Activated CD4-positive, alpha-beta memory T cell treated with anti-CD3 and anti-CD28 coated beads for 36 hours (primary cell): ENCODE measurements around the gene NCBP3. TPM values are rescaled to one million over a fixed set of nuclear protein-coding genes. Genes with fewer than 3 reads are reported as not detected.

Experiments used
- CTCF ChIA-PET: fragments of 350-600 bp; sonication (Branson Sonifier 250); formaldehyde crosslinking; loops from one replicate; lab custom pipeline; 2021; ENCODE audit warnings: antibody characterized with exemption, inconsistent platforms; lab: Charles Lee
- POLR2A ChIA-PET: fragments of 350-600 bp; sonication (Branson Sonifier 250); formaldehyde crosslinking; loops from one replicate; lab custom pipeline; 2021; ENCODE audit warnings: antibody characterized with exemption; lab: Charles Lee
- DNase-seq: peaks from one replicate; pipeline ENCODE4 v3.0.0-alpha.2; 2020
- H3K27ac Mint-ChIP-seq: one replicate; pipeline ENCODE4 v1.8.0; 2021; ENCODE audit warnings: mixed read lengths
- H3K27me3 Mint-ChIP-seq: one replicate; pipeline ENCODE4 v1.8.0; 2021; ENCODE audit warnings: mixed read lengths
- H3K36me3 Mint-ChIP-seq: one replicate; pipeline ENCODE4 v1.8.0; 2021; ENCODE audit warnings: mixed read lengths
- H3K4me1 Mint-ChIP-seq: one replicate; pipeline ENCODE4 v1.8.0; 2021; ENCODE audit warnings: low read depth, mixed read lengths
- H3K4me3 Mint-ChIP-seq: one replicate; pipeline ENCODE4 v1.8.0; 2021; ENCODE audit warnings: mild to moderate bottlenecking, mixed read lengths
- H3K9me3 Mint-ChIP-seq: one replicate; pipeline ENCODE4 v1.8.0; 2021; ENCODE audit warnings: mixed read lengths
- intact Hi-C: fragments of 100-400 bp; cut with micrococcal nuclease; formaldehyde crosslinking; loops from one replicate; pipeline ENCODE4 v1.15.1; 2023
- total RNA-seq, 2 experiments: library from RNA; stranded (reverse); gene quantifications; one replicate each; pipeline ENCODE4 v1.2.3, GENCODE V29; 2021

Gene NCBP3
- total RNA-seq, 2 experiments from 2014 or later, result 38.8 to 42.4 TPM

DNA sequence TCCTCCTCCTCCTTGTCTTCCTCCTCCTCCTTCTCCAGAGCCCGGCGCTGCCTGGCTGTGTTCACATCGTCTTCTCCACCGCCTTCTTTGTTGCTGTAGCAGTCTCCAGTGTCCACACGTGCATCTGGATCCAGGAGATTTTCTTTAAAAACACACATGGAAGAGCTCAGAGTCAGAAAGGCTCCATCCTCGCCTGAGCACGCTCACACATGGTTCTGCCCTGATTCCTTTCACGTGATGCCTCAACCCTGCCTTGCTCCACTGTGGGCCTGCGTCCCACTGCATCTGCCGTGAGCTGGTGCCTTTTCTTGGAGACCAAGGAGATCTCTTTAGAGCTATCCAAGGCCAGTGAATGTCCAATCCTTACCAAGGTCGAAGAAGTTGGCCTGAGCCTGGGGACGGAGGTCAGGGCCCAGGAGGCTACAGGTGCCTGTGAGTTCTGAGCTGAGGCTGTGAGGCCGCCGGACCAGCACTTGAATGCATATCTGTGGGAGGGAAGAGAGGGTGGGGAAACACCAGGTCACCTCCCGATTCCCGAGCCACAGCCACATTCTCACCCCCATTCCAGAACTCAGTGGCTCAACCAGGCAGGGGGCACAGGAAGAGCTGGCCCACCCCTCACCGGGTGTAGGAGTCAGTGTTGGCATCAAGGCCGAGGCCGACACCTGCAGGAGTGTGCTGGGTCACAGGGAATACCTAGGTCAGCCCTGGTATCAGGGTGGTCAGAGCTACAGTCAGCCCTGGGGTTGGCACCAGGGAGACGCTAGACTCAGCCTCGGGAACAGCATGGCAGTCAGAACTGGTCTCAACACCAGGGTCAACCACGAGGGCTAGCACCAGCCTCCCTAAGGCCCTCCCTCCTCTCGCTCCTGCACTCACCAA is 84.8 kb downstream of the NCBP3 start:
- Mint-ChIP-seq H3K27me3 (peaks cover 2% of the 10 kb centered on the region), H3K4me3 (no peak overlapping the region), H3K27ac (no peak overlapping the region), H3K9me3 (peaks cover 9% of the 10 kb centered on the region), H3K36me3 (peaks cover 3% of the 10 kb centered on the region), H3K4me1 (peaks cover 34% of the 10 kb centered on the region)
- no peak for DNase-seq
- POLR2A ChIA-PET, result interaction anchor here (0.9 to 1.3 kb wide), 2 partner anchors 24 to 66 kb away, joined by 3 to 5 read pairs; partner anchors contain the start of gene P2RX5
- intact Hi-C loops, result no loop called here
- CTCF ChIA-PET, result interaction anchor here (0.9 to 3.5 kb wide), 2 partner anchors 23 to 85 kb away, joined by 3 to 20 read pairs; partner anchors contain the start of gene NCBP3

DNA sequence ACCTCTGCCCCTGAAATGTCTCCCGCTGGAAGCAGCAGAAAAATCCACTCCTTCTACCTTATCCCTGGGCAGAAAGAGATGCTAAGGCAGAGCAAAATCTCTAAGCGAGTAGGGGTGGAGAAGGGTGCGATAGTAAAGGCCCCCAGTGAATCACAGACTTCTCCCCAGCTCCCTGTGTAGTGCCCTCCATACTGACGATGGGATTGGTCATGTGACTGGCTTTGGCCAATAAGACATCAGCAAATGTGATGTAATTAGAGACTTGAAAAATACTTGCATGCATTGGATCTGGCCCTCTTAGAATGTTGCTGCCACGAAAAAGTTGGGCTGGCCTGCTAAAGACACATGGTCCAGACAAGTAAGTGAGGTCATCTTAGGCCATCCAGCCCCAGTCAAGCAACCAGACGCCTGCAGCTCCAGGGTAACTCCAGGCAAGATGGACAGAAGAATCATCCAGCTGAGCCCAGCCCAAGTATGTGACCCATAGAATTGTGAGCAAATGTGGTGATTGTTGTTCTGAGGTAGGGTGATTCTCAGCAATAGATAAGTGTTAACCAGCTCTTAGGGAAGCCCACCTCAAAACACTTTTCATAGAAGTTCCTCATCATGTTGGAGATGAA is 86.3 kb downstream of the NCBP3 start:
- Mint-ChIP-seq H3K4me1 (peaks cover 22% of the 10 kb centered on the region), H3K27ac (no peak overlapping the region), H3K9me3 (peaks cover 9% of the 10 kb centered on the region), H3K36me3 (peaks cover 3% of the 10 kb centered on the region), H3K27me3 (peaks cover 2% of the 10 kb centered on the region), H3K4me3 (no peak overlapping the region)
- POLR2A ChIA-PET, result no interaction called here
- CTCF ChIA-PET, result interaction anchor here (3.5 kb wide), 1 partner anchor 22 kb away, joined by 20 read pairs; no protein-coding TSS in a partner anchor
- intact Hi-C loops, result no loop called here
- no peak for DNase-seq

DNA sequence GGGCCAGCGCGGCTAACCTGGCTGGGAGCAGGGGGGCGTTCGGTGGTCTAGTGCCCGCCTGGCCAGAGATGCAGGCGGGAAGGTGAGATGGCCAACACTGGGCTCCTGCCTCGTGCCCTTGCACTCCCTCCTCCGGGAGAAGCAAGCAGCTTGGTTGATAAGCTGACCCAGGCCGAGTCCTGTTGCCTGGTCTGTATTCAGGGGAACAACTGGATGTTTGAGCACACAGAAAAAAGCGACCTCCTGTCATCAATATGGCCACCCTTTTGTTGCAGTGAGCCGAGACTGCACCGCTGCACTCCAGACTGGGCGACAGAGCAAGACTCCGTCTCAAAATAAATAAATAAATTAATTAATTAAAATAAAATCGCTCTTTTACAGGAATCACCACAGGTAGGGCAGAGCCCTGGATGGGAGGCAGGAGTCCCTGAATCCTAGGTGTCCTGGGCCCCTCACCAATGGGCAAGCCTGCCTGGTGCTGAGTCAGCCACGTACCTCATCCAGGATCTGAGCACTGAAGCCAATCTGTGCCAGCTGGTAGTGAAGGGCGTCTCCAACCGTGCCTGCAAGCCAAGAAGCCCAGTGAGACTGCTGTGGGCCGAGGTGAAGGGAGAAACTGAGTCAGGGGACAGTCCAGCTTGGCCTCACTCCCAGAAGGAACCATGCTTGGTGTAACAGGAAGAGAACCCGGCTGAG is 90.6 kb downstream of the NCBP3 start:
- Mint-ChIP-seq H3K9me3 (peaks cover 9% of the 10 kb centered on the region), H3K27me3 (peaks cover 2% of the 10 kb centered on the region), H3K27ac (no peak overlapping the region), H3K4me3 (peak overlapping the region; percentile 20), H3K4me1 (peaks cover 19% of the 10 kb centered on the region), H3K36me3 (peaks cover 3% of the 10 kb centered on the region)
- POLR2A ChIA-PET, result no interaction called here
- DNase-seq, result no peak
- intact Hi-C loops, result no loop called here
- CTCF ChIA-PET, result interaction anchor here (2.6 to 7.9 kb wide), 2 partner anchors 18 to 71 kb away, joined by 11 to 47 read pairs; no protein-coding TSS in a partner anchor

GRCh38 chr17:3754458-3755334 is 91.3 kb downstream of the NCBP3 start:
- Mint-ChIP-seq H3K27me3 (no peaks in the 10 kb centered on the region), H3K4me1 (peaks cover 26% of the 10 kb centered on the region), H3K4me3 (peak overlapping the region; percentile 20), H3K36me3 (peaks cover 2% of the 10 kb centered on the region), H3K9me3 (peaks cover 4% of the 10 kb centered on the region), H3K27ac (no peak overlapping the region)
- intact Hi-C loops, result no loop called here
- POLR2A ChIA-PET, result no interaction called here
- CTCF ChIA-PET, result interaction anchor here (7.9 kb wide), 1 partner anchor 17 kb away, joined by 47 read pairs; no protein-coding TSS in a partner anchor
- peak; percentile 81 for DNase-seq

DNA sequence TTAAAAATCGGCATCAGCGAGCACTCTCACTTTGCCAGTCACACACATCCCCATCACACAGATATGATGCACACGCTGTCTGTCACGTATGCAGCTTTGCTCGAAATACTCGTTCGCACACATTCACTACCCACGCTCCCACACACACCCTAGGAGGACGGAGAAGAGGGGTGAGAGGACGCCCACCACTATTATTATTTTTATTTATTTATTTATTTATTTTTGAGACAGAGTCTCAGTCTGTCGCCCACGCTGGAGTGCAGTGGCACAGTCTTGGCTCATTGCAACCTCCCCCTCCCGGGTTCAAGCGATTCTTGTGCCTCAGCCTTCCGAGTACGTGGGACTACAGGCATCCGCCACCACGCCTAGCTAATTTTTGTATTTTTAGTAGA is 92.0 kb downstream of the NCBP3 start:
- no peaks in the 10 kb centered on the region for H3K9me3 Mint-ChIP-seq
- ChIA-PET CTCF (interaction anchor here (7.9 kb wide), 1 partner anchor 16 kb away, joined by 47 read pairs; no protein-coding TSS in a partner anchor), POLR2A (no interaction called here)
- intact Hi-C loops, result no loop called here
- H3K27ac Mint-ChIP-seq, result no peak overlapping the region
- DNase-seq, result no peak
- peaks cover 29% of the 10 kb centered on the region for H3K4me1 Mint-ChIP-seq
- H3K27me3 Mint-ChIP-seq, result no peaks in the 10 kb centered on the region
- no peaks in the 10 kb centered on the region for H3K36me3 Mint-ChIP-seq
- H3K4me3 Mint-ChIP-seq, result no peak overlapping the region

DNA sequence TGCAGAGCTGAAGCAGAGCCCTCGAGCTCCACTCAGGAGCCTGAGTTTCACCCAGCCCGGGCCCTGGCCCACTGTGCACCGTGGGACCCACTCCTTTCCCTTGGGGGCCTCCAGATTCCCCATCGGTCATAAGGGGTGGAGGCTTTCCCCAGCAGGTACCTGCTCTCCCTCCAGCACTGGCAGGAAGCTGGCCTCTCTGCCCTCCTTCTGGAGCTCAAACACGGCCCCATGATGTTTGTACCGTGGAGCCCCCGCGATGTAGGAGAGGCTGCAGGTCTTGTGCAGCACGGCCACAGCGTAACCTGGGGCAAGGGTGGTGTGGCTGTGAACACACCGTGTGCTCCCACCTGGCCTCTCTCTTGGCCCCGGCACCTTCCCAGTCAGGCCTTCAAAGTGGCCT is 92.4 kb downstream of the NCBP3 start:
- CTCF ChIA-PET, result interaction anchor here (2.0 to 7.9 kb wide), 2 partner anchors 16 to 73 kb away, joined by 7 to 47 read pairs; no protein-coding TSS in a partner anchor
- H3K9me3 Mint-ChIP-seq, result no peaks in the 10 kb centered on the region
- no peak for DNase-seq
- no peaks in the 10 kb centered on the region for H3K27me3 Mint-ChIP-seq
- POLR2A ChIA-PET, result no interaction called here
- no peaks in the 10 kb centered on the region for H3K36me3 Mint-ChIP-seq
- no peak overlapping the region for H3K4me3 Mint-ChIP-seq
- intact Hi-C loops, result no loop called here
- H3K4me1 Mint-ChIP-seq, result peaks cover 33% of the 10 kb centered on the region
- no peak overlapping the region for H3K27ac Mint-ChIP-seq

Other genes starting within 250 kb of the NCBP3 start
- 1 to 10 TPM; 2.9 to 3.0 TPM for gene TRPV1, start 236.8 kb downstream of the NCBP3 start, total RNA-seq
- gene SHPK, start 210.0 kb downstream of the NCBP3 start, total RNA-seq, result 10 to 100 TPM; 12.3 to 12.4 TPM
- 10 to 100 TPM; 17.7 to 19.8 TPM for gene CTNS, start 209.5 kb downstream of the NCBP3 start, total RNA-seq
- gene TAX1BP3, start 177.7 kb downstream of the NCBP3 start, total RNA-seq, result 10 to 100 TPM; 23.7 to 24.5 TPM
- gene EMC6, start 177.4 kb downstream of the NCBP3 start, total RNA-seq, result 10 to 100 TPM; 49.3 to 55.4 TPM
- gene P2RX5, start 150.1 kb downstream of the NCBP3 start, total RNA-seq, result 10 to 100 TPM; 37.6 to 43.2 TPM
- 10 to 100 TPM; 22.0 to 22.7 TPM for gene HASPIN, start 122.3 kb downstream of the NCBP3 start, total RNA-seq
- 10 to 100 TPM; 32.8 to 34.4 TPM for gene ITGAE, start 45.1 kb downstream of the NCBP3 start, total RNA-seq
- gene CAMKK1, start 46.8 kb upstream of the NCBP3 start, total RNA-seq, result 1 to 10 TPM; 3.3 to 3.9 TPM
- gene P2RX1, start 70.2 kb upstream of the NCBP3 start, total RNA-seq, result under 1 TPM; 0.43 to 0.44 TPM
- gene ATP2A3, start 118.2 kb upstream of the NCBP3 start, total RNA-seq, result 100 to 1,000 TPM; 107 to 108 TPM